Sigmoid colon (tissue), 4 donors: ENCODE data around the gene GABRB1.

ENCODE experiments used
- CTCF ChIP-seq, 4 experiments: fragments of 450-650 bp in 3 of 4; fragments of 200-600 bp in 1 of 4; IDR thresholded peaks; one replicate each; pipeline ENCODE4 v1.5.1; 2016 to 2019; ENCODE audit warnings: antibody characterized with exemption in 4 of 4, mild to moderate bottlenecking in 3 of 4, moderate library complexity in 2 of 4
- EP300 ChIP-seq, 4 donors: sonication (generic); formaldehyde crosslinking; IDR thresholded peaks; one replicate each; pipeline ENCODE4 v1.6.1; 2017; ENCODE audit warnings: antibody characterized with exemption in 4 of 4
- POLR2A ChIP-seq, 2 donors: fragments of 450-650 bp; IDR thresholded peaks; one replicate each; pipeline ENCODE4 v1.6.1; 2016; ENCODE audit warnings: antibody characterized with exemption in 2 of 2, mild to moderate bottlenecking in 2 of 2, moderate library complexity in 2 of 2
- POLR2AphosphoS5 ChIP-seq, 4 donors: sonication (generic); formaldehyde crosslinking; IDR thresholded peaks; one replicate each; pipeline ENCODE4 v1.6.1; 2017; ENCODE audit warnings: antibody characterized with exemption in 4 of 4

GRCh38 chr4:47330866-47331265 is 299.5 kb downstream of the GABRB1 start:
- TF ChIP-seq POLR2AphosphoS5 (IDR thresholded peaks at IDR 0.05) (no peak), CTCF (IDR thresholded peaks at IDR 0.05) (no peak), POLR2A (IDR thresholded peaks at IDR 0.05) (no peak), EP300 (IDR thresholded peaks at IDR 0.05) (no peak)
